ENCODE results near the gene MRPL55.

The MRPL55 gene

GRCh38 chr1:228155596-228156514 is 46.8 kb upstream of the MRPL55 start:
- no peak for TF ChIP-seq CTCF (IDR thresholded peaks at IDR 0.05; ENCODE audit: unreplicated experiment in 3 of 3)
- Mint-ChIP-seq H3K27ac (no peak overlapping the region), H3K4me1 (no peaks in the 10 kb centered on the region), H3K9me3 (no peaks in the 10 kb centered on the region), H3K36me3 (ENCODE audit: low read depth) (no peaks in the 10 kb centered on the region), H3K4me3 (no peak overlapping the region), H3K27me3 (ENCODE audit: low read depth) (no peaks in the 10 kb centered on the region)

DNA sequence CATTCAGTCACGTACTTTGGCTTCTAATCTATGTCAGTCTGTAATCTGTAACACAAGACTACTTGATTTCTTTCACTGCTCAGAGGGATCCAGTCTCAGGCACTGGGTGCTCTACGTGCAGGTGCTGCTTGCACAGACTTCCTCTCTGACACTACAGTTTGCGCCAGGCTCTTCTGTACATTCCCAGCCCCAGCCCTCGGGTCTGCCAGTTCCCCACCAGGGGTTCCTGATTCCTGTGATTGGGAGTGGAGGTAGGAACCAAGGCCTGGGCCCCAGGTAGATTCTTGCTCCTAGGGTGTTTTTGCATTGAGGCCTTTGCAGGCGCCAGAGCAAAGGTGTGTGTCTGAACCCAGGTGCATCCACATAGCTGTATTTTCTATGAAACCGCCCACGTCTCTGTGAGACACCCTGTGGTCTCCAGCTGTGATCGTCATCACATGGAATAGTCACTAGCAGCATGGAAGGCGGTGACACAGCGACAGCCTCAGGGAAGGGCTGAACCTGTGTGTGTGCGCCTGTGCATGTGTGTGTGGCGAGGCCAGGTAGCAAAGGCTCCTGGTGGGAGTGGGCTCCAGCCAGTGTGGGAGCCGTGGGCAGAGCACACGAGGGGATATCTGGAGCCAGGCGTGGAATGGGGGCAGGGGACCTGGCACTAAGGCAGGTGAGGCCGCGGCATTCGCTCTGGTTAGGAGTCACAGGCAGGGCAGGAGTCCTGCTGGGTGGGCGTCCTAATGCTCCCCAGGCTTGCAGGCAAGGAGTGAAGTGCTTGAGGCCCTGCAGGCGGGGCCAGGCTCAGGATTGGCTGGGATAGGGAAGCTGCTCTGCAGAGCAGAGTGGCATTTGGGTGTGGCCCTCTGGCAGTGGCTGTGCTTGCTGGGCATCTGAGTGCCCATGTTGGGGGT is 45.8 kb upstream of the MRPL55 start:
- TF ChIP-seq CTCF (IDR thresholded peaks at IDR 0.05; ENCODE audit: unreplicated experiment in 3 of 3), result no peak
- H3K9me3 Mint-ChIP-seq, result no peaks in the 10 kb centered on the region
- no peaks in the 10 kb centered on the region for H3K36me3 Mint-ChIP-seq (ENCODE audit: low read depth)
- H3K4me3 Mint-ChIP-seq, result no peak overlapping the region
- H3K27me3 Mint-ChIP-seq (ENCODE audit: low read depth), result no peaks in the 10 kb centered on the region
- no peaks in the 10 kb centered on the region for H3K4me1 Mint-ChIP-seq
- H3K27ac Mint-ChIP-seq, result peak overlapping the region in 1 of 3 experiments; percentile 70

DNA sequence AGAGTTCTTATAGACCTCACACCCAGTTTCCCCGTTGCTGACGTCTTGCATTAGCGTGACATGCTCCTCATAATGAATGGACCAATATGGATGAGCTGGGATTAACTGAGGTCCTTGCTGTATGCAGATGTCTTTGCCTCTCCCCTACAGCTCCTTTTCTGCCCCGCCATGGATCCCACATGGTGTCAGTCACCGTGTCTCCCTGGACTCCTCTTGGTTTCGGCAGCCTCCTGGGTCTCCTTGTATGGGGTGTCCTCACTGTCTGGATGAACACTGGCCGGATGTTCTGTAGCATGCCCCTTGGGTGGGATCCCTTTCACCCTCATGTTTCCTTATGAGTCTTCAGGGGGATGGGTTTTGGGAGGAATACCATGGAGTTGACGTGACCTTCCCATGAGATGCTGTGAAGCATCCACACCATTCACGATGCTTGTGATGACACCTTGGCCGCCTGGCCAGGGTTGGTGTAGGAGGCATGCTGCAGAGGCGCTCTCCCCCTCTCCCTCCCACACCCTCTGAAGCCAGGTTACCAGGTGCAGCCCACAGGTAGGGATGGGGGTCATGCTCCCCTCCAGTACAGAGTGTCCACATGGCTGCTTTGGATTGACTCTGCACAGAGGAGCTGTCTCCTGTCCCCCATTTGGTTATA is 45.0 kb upstream of the MRPL55 start:
- Mint-ChIP-seq H3K27me3 (ENCODE audit: low read depth) (no peaks in the 10 kb centered on the region), H3K36me3 (ENCODE audit: low read depth) (no peaks in the 10 kb centered on the region)

GRCh38 chr1:228152918-228153258 is 43.8 kb upstream of the MRPL55 start:
- Mint-ChIP-seq H3K27me3 (ENCODE audit: low read depth) (no peaks in the 10 kb centered on the region), H3K36me3 (ENCODE audit: low read depth) (no peaks in the 10 kb centered on the region), H3K4me1 (no peaks in the 10 kb centered on the region), H3K4me3 (no peak overlapping the region), H3K9me3 (no peaks in the 10 kb centered on the region), H3K27ac (peak overlapping the region in 2 of 3 experiments; percentile 47 to 71)
- TF ChIP-seq CTCF (IDR thresholded peaks at IDR 0.05; ENCODE audit: unreplicated experiment in 3 of 3), result no peak

More for the DNA sequence above, 45.0 kb upstream of the MRPL55 start:
- H3K9me3 Mint-ChIP-seq, result no peaks in the 10 kb centered on the region
- no peak for TF ChIP-seq CTCF (IDR thresholded peaks at IDR 0.05; ENCODE audit: unreplicated experiment in 3 of 3)
- H3K4me3 Mint-ChIP-seq, result no peak overlapping the region
- H3K4me1 Mint-ChIP-seq, result no peaks in the 10 kb centered on the region
- H3K27ac Mint-ChIP-seq, result peak overlapping the region in 1 of 3 experiments; percentile 70

- Mint-ChIP-seq H3K36me3 (ENCODE audit: low read depth) (no peaks in the 10 kb centered on the region), H3K9me3 (no peaks in the 10 kb centered on the region), H3K27me3 (ENCODE audit: low read depth) (no peaks in the 10 kb centered on the region), H3K4me1 (no peaks in the 10 kb centered on the region), H3K27ac (peak overlapping the region in 2 of 3 experiments; percentile 47 to 71), H3K4me3 (no peak overlapping the region)
- TF ChIP-seq CTCF (IDR thresholded peaks at IDR 0.05; ENCODE audit: unreplicated experiment in 3 of 3), result no peak
Measured at GRCh38 chr1:228152097-228152917, 43.2 kb upstream of the MRPL55 start.

Data from nephron (organoid).